BJ (cell line): Measurements from ENCODE around the gene OLFM2. TPM values are rescaled to one million over a fixed set of nuclear protein-coding genes. Genes with fewer than 3 reads are reported as not detected.

ENCODE experiments used
- CTCF ChIA-PET: fragments of 350-600 bp; formaldehyde crosslinking; extraction: SDS; loops from one replicate; lab custom pipeline; 2021; ENCODE audit warnings: antibody characterized with exemption, inconsistent platforms; lab: Yijun Ruan, JAX
- POLR2A ChIA-PET: fragments of 300-600 bp; sonication (Branson Sonifier 250); formaldehyde crosslinking; extraction: SDS; loops from one replicate; lab custom pipeline; 2021; ENCODE audit warnings: antibody characterized with exemption; lab: Charles Lee
- DNase-seq: peaks from one replicate; pipeline ENCODE4 v3.0.0-alpha.2; 2011; ENCODE audit warnings: low read depth
- H3K27me3 ChIP-seq: 2 replicates; pipeline ENCODE4 v1.6.0; 2011; ENCODE audit warnings: low read length; ENCODE audit not compliant: control insufficient read depth, insufficient read depth
- H3K36me3 ChIP-seq: 2 replicates; pipeline ENCODE4 v1.5.1; 2011; ENCODE audit warnings: low read length; ENCODE audit not compliant: control insufficient read depth, insufficient read depth
- H3K4me3 ChIP-seq: 2 replicates; pipeline ENCODE4 v1.5.1; 2011; ENCODE audit warnings: low read depth, mild to moderate bottlenecking, control low read depth, low read length
- polyA plus RNA-seq: library from polyadenylated mRNA; depleted of rRNA; stranded (reverse); fragments of >200 nt; gene quantifications from 2 replicates; pipeline ENCODE4 v1.2.3, GENCODE V29; 2011
- TF ChIP-seq, protein P1 (sequence below): IDR thresholded peaks from 2 replicates; pipeline ENCODE4 v1.5.1; 2011; ENCODE audit warnings: low read depth, mild to moderate bottlenecking, control low read depth, inconsistent platforms, low read length, moderate library complexity; ENCODE audit not compliant: insufficient read depth

The OLFM2 gene
- polyA plus RNA-seq, 1 experiment, result 88.3 TPM

DNA sequence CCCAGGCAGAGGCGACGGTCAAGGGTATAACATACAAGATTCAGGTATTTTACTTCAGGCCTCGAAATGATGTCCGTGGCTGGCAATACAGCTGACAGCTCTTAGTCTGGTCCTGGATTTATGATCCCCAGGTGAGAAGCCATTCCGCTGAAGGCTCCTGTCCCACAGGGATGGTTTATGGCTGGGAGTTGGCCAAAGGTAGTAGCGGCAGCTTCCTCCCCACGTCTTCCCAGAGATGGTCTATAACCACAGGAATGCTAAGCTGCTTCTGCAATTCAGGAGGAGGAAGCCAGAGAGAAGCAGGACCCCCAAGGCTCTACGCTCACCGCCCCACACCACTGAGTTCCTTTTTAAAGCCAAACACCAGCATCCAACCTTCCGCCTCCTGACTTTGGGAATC lies 27.1 kb downstream of the OLFM2 start:
- no peak for DNase-seq
- H3K27me3 ChIP-seq, result peaks cover 12% of the 10 kb centered on the region
- H3K36me3 ChIP-seq, result no peaks in the 10 kb centered on the region
- ChIA-PET POLR2A (no interaction called here), CTCF (no interaction called here)
- H3K4me3 ChIP-seq, result no peak overlapping the region
- TF ChIP-seq, protein P1, sequence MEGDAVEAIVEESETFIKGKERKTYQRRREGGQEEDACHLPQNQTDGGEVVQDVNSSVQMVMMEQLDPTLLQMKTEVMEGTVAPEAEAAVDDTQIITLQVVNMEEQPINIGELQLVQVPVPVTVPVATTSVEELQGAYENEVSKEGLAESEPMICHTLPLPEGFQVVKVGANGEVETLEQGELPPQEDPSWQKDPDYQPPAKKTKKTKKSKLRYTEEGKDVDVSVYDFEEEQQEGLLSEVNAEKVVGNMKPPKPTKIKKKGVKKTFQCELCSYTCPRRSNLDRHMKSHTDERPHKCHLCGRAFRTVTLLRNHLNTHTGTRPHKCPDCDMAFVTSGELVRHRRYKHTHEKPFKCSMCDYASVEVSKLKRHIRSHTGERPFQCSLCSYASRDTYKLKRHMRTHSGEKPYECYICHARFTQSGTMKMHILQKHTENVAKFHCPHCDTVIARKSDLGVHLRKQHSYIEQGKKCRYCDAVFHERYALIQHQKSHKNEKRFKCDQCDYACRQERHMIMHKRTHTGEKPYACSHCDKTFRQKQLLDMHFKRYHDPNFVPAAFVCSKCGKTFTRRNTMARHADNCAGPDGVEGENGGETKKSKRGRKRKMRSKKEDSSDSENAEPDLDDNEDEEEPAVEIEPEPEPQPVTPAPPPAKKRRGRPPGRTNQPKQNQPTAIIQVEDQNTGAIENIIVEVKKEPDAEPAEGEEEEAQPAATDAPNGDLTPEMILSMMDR, result no peak

DNA sequence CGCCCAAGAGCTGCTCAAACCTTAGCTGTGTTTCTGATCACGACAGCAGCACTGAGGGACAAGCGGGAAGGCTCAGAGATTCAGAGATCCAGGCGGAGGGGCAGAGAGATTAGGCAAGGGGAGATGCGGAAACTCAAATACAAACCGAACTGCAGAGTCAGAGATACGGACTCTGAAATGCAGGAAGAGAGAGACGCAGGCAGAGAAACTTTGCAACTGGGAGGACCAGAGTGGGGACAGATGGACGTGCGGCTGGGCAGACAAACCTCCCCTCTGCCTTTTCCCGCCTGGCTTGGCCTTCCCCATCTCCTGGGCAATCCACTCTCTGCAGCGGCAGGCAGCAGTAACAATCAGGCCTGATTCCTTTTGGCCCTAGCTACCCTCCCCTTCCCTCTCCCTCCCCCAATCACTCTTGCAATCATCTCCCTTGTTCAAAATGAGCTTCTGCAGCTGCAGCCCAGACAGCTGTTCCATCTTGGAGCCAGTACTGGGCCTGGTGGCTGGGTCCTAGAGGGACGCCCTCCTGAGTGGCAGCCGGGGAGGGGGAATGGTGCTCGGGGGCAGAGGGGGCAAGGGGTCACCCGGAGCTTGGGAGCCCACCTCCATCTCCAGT lies 29.7 kb downstream of the OLFM2 start:
- CTCF ChIA-PET, result no interaction called here
- POLR2A ChIA-PET, result interaction anchor here (0.6 kb wide), 1 partner anchor 10 kb away, joined by 10 read pairs; no protein-coding TSS in a partner anchor
- DNase-seq, result no peak
- no peak overlapping the region for H3K4me3 ChIP-seq
- H3K36me3 ChIP-seq, result no peaks in the 10 kb centered on the region
- H3K27me3 ChIP-seq, result peaks cover 4% of the 10 kb centered on the region
- TF ChIP-seq, protein P1, result no peak

DNA sequence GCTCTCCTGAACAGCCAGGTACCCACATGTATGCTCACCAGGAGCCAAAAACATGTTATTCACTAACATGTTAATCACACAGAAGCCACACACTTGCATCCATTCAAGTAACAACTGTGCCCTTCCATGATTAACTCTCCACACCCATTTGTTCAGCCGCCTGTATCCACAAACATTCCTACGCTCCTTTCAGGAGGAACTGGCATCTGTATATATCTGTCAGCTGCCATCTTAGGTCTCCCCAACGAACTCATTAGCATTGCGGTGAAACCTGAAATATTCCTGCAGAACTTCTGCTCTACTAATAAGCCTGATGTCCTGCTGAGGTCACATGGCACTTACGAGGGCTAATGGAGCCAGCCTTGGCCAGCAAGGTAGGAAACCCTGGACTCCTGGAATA lies 33.0 kb downstream of the OLFM2 start:
- H3K4me3 ChIP-seq, result no peak overlapping the region
- CTCF ChIA-PET, result no interaction called here
- TF ChIP-seq, protein P1, result no peak
- POLR2A ChIA-PET, result no interaction called here
- no peaks in the 10 kb centered on the region for H3K36me3 ChIP-seq
- DNase-seq, result no peak
- peaks cover 2% of the 10 kb centered on the region; the same call in 1 of the 2 replicates for H3K27me3 ChIP-seq

DNA sequence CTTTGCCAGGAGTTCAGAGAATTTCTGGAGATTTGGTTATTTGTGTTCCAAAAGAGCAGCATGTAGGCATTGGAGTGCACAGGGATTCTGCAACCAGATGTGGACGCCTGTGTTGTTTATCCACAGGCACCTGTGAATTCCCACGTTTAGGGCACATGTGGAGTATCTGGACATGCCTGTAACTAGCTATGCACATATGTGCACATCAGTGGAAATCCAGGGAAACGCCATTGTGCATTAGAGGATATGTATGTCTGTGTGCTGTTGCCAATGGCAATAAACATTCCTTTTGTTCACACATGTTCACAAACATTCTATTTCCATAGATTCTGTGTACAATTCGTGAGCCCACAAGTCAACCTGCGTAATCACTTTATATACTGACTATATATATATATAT lies 34.7 kb downstream of the OLFM2 start:
- POLR2A ChIA-PET, result no interaction called here
- CTCF ChIA-PET, result no interaction called here

DNA sequence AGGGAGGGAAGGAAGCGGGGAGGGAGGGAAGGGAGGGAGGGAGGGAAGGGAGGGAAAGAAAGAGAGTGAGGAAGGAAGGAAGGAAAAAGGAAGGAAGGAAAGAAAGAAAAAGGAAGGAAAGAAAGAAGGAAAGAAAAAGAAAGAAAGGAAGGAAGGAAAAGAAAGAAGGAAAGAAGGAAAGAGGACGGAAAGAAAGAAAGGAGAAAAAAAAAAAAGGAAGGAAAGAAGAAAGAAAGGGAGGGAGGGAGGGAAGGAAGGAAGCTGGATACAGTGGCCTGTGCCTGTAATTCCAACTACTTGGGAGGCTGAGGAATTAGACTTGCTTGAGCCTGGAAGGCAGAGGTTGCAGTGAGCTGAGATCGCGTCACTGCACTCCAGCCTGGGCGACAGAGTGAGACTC lies 35.3 kb downstream of the OLFM2 start:
- TF ChIP-seq, protein P1, result no peak
- POLR2A ChIA-PET, result no interaction called here
- no peak overlapping the region for H3K4me3 ChIP-seq
- CTCF ChIA-PET, result no interaction called here
- DNase-seq, result no peak
- peaks cover 2% of the 10 kb centered on the region; the same call in 1 of the 2 replicates for H3K27me3 ChIP-seq
- no peaks in the 10 kb centered on the region for H3K36me3 ChIP-seq

More for the DNA sequence above, 34.7 kb downstream of the OLFM2 start:
- DNase-seq, result no peak
- Histone ChIP-seq H3K36me3 (no peaks in the 10 kb centered on the region), H3K4me3 (no peak overlapping the region), H3K27me3 (peaks cover 2% of the 10 kb centered on the region; the same call in 1 of the 2 replicates)
- TF ChIP-seq, protein P1, result no peak
